Measurements from ENCODE around the gene YARS1.

DNA sequence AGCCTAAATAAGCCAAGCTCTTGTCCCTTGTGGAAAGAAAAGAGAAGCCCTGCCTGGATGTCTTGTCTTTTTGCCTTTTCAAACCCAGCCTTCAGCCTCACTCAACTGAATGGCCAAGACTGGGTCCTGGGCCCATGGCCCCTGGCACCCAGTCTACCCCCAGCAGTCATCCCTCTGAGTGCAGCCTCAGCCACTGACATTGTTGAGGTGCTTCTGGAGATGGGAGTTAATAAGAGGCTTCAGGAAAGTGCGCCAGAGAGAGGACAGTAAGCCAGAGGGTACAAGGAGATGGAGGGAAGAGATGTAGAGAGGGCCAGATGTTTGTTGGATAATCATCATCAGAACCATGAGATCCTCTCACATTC is 46.7 kb upstream of the YARS1 start:
- TF ChIP-seq POLR2A (IDR thresholded peaks at IDR 0.05; ENCODE audit: low read length) (no peak), GATA1 (IDR thresholded peaks at IDR 0.05; ENCODE audit: low read depth, low read length) (no peak)
